Activated naive CD8-positive, alpha-beta T cell (primary cell): ENCODE results near the gene CSNK1D.

Experiments
- H3K27ac Mint-ChIP-seq: one replicate; pipeline ENCODE4 v1.8.0; 2021; ENCODE audit warnings: mixed read lengths
- H3K27me3 Mint-ChIP-seq: one replicate; pipeline ENCODE4 v1.8.0; 2021; ENCODE audit warnings: mixed read lengths
- H3K36me3 Mint-ChIP-seq: one replicate; pipeline ENCODE4 v1.8.0; 2021; ENCODE audit warnings: mixed read lengths
- H3K4me1 Mint-ChIP-seq: one replicate; pipeline ENCODE4 v1.8.0; 2021; ENCODE audit warnings: low read depth, mixed read lengths
- H3K4me3 Mint-ChIP-seq: one replicate; pipeline ENCODE4 v1.8.0; 2021; ENCODE audit warnings: mild to moderate bottlenecking, mixed read lengths
- H3K9me3 Mint-ChIP-seq: one replicate; pipeline ENCODE4 v1.8.0; 2021; ENCODE audit warnings: low read depth, mixed read lengths

The CSNK1D gene

DNA sequence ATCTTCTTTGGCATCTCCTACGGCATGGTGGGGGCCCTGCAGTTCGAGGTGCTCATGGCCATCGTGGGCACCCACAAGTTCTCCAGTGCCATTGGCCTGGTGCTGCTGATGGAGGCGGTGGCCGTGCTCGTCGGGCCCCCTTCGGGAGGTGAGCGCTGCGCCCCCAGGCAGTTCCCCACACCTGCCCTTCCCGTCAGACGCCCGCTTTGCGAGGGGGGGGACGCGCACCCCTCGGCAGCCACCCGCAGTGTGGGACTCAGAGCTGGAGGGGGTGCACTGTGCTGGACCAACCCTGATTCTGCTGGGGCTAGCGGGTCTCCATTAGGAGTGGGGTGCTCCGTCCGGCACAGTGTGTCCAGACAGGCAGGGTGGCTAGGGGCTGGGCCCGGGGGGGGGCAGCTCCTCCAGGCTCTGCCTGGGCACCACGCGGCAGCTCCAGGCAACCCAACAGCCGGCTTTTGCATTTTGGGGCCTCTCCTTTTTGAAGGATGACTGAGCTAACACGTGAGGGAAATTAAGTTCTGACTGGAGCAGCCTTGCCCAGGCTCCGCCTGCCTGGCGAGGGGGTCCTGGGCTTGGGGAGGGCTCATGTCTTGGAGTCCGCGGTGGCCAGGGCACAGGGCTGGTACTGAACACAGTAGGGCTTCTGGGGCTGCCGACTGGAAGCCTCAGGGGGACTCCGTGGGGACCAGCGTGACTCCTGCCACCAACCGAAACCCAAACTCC lies 35.6 kb downstream of the CSNK1D start:
- Mint-ChIP-seq H3K4me3 (peak overlapping the region; percentile 64), H3K9me3 (no peaks in the 10 kb centered on the region), H3K36me3 (no peaks in the 10 kb centered on the region), H3K27me3 (no peaks in the 10 kb centered on the region), H3K27ac (no peak overlapping the region), H3K4me1 (peaks cover 33% of the 10 kb centered on the region)

DNA sequence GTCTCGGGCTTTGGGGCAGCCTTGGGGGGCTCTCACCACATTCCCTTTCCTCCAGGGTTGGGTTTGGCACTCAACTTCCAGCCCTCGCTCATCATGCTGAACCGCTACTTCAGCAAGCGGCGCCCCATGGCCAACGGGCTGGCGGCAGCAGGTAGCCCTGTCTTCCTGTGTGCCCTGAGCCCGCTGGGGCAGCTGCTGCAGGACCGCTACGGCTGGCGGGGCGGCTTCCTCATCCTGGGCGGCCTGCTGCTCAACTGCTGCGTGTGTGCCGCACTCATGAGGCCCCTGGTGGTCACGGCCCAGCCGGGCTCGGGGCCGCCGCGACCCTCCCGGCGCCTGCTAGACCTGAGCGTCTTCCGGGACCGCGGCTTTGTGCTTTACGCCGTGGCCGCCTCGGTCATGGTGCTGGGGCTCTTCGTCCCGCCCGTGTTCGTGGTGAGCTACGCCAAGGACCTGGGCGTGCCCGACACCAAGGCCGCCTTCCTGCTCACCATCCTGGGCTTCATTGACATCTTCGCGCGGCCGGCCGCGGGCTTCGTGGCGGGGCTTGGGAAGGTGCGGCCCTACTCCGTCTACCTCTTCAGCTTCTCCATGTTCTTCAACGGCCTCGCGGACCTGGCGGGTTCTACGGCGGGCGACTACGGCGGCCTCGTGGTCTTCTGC lies 36.3 kb downstream of the CSNK1D start:
- H3K9me3 Mint-ChIP-seq: no peaks in the 10 kb centered on the region
- H3K4me1 Mint-ChIP-seq: peaks cover 29% of the 10 kb centered on the region
- no peaks in the 10 kb centered on the region for H3K36me3 Mint-ChIP-seq
- no peak overlapping the region for H3K27ac Mint-ChIP-seq
- H3K27me3 Mint-ChIP-seq: no peaks in the 10 kb centered on the region
- H3K4me3 Mint-ChIP-seq: no peak overlapping the region

DNA sequence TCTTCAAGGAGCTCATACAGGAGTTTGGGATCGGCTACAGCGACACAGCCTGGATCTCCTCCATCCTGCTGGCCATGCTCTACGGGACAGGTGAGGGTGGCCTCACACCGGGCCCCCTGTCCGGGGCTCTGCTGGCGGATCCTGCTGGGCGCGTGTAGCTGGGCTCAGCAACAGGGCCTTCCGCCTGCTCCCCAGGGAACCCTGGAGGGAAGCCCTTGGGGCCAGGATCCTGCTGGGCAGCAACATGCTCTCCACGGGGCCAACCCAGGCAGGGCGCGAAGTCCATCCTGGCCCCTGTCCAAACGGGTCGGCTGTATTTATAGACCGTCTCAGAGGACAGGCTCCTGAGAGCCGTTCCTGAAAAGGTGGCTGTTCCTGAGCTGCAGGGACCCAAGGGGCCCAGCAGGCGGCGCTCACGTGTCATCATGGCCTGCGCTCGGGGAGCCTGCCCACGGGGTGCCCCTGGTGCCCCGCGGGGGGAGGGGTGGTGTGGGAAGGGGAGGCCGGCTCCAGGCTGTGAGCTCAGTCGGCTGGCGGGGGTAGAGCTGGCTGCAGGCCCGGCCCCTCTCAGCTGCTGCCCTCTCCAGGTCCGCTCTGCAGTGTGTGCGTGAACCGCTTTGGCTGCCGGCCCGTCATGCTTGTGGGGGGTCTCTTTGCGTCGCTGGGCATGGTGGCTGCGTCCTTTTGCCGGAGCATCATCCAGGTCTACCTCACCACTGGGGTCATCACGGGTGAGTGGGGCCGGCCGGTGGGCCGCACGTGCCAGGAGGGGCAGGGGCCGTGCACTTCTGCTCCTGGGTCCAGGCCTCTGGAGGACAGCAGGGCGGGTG lies 37.1 kb downstream of the CSNK1D start:
- no peaks in the 10 kb centered on the region for H3K9me3 Mint-ChIP-seq
- no peaks in the 10 kb centered on the region for H3K36me3 Mint-ChIP-seq
- no peak overlapping the region for H3K27ac Mint-ChIP-seq
- H3K4me1 Mint-ChIP-seq: peaks cover 24% of the 10 kb centered on the region
- no peaks in the 10 kb centered on the region for H3K27me3 Mint-ChIP-seq
- H3K4me3 Mint-ChIP-seq: no peak overlapping the region

DNA sequence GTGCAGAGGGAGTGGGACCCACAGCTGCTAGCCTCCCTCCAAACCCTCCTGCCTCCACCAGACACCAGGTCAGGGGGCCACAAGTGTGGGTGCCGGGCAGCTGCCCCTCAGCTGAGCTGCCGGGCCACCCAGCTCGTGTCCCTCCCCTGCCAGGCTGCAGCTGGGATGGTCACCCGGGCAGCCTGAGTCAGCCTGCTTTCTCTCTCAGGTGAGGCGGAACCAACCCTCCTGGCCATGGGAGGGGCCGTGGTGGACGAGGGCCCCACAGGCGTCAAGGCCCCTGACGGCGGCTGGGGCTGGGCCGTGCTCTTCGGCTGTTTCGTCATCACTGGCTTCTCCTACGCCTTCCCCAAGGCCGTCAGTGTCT lies 37.7 kb downstream of the CSNK1D start:
- Mint-ChIP-seq H3K9me3 (no peaks in the 10 kb centered on the region), H3K27me3 (no peaks in the 10 kb centered on the region), H3K4me1 (peaks cover 21% of the 10 kb centered on the region), H3K27ac (no peak overlapping the region), H3K4me3 (no peak overlapping the region), H3K36me3 (no peaks in the 10 kb centered on the region)

DNA sequence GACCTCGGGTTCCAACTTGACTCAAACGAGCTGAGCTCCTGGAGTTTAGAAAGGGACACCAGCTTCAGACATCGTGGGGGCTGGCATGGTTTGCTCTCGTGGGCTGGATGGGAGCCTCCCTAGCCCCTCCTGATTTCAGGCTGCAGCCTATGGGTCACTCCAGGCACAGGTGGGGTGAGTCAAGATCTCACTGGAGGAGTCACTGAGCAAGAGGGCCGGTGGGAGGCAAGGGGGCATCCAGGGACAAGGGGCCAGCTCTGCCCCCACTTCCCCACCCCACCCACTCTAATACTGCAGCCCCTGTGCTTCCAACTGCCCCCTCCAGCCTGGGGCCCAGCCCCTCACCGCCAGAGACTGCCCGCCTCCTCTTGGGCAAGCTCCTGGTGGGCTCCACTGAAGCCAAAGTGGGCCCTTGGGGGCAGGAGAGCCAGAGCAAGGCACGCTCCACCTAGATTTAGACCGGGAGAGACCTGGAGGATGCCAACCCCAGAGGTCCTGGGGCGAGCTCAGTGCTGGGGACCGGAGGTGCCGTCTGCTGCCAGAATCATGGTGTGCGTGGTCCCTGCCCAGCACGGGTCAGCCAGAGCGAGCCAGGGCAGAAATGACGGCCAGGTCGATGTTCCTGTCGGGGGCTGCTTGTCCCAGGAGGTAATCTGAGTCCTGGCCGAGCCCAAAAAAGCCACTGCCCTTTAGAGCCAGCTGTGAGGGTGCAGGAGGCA lies 38.3 kb downstream of the CSNK1D start:
- no peak overlapping the region for H3K4me3 Mint-ChIP-seq
- H3K4me1 Mint-ChIP-seq: peaks cover 17% of the 10 kb centered on the region
- H3K36me3 Mint-ChIP-seq: no peaks in the 10 kb centered on the region
- H3K27me3 Mint-ChIP-seq: no peaks in the 10 kb centered on the region
- H3K27ac Mint-ChIP-seq: no peak overlapping the region
- no peaks in the 10 kb centered on the region for H3K9me3 Mint-ChIP-seq

DNA sequence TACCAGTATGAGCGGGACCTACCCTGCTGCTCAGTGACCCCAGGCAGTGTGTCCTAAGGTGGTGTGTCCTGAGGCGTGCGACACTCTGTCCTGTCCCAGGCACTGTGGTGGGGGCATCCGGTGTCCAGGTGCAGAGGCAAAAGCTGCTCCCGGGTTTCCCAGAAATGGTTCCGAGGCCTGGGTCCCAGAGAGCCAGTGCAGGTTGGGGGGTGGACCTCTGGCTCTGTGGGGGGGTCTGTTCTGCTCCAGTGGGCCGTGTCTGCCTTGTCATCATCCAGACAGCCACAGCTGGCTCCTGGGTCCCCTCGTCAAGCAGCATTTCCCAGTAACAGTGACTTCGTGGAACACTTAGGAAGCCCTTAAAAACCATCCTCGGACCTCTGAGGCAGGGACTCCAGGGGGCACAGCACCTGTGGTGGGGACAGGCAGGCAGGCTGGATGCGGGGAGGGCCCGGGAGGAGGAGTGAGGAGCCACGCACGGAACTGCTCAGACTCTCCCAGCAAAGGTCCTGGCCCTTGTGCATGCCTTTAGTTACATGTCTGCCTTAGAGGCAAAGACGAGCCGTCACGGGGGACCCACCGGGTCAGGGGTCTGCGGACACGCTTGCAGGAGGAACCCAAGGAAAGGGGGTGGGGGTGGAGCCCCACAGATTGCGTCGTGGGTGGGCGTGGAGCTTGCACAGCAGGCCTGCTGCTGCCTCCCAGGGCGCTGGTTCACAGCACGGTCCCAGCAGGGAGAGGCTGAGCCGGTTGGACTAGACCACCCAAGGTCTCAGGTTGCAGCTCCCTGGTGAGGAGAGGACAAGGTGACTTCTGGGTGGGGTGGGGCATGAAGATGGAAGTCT lies 39.1 kb downstream of the CSNK1D start:
- Mint-ChIP-seq H3K36me3 (no peaks in the 10 kb centered on the region), H3K27me3 (no peaks in the 10 kb centered on the region), H3K9me3 (no peaks in the 10 kb centered on the region), H3K4me1 (peaks cover 19% of the 10 kb centered on the region), H3K4me3 (no peak overlapping the region), H3K27ac (no peak overlapping the region)

DNA sequence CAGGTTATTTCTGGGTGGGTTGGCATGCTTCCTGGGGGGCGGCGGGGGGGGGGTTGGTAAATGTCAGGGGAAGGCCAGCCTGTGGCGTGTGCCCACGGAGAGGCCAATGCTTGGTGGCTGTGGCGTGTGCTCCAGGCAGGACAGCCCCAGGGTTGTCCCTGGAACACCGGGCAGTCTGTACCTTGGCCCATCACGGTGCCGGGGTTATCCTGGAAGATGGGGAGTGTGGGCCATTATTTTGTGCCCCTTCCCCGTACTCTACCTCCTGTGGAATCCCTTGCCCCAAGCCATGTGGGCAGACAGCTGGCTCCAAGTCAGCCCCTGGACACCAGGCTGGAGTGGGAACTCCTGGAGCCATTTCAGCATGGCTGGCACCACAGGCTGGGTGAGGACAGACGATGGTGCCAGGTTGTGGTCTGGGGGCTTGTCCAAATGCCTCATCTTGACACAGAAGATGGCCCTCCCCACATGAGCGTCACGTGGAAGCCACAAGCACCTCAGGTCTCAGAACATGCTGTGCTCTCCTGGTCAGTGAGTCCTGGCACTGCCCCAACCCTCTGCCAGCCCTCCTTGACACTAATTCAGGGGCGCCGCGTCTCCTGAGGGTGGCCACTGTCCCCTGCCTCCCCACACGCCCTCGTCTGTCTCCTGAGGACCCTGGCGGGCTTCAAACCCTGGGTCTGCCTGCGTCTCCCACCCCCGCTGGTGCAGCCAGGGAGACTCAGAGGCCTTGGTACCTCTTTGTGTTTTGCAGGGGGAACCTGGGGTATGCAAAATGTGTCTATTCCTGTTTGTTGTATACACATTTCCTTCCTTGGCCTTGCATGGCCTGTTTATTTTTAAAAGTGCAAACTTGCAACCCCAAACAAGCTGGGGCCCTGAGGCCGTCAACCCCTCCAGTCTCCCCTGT lies 40.4 kb downstream of the CSNK1D start:
- H3K4me1 Mint-ChIP-seq: peaks cover 10% of the 10 kb centered on the region
- H3K9me3 Mint-ChIP-seq: no peaks in the 10 kb centered on the region
- H3K36me3 Mint-ChIP-seq: no peaks in the 10 kb centered on the region
- H3K4me3 Mint-ChIP-seq: no peak overlapping the region
- H3K27ac Mint-ChIP-seq: no peak overlapping the region
- no peaks in the 10 kb centered on the region for H3K27me3 Mint-ChIP-seq

DNA sequence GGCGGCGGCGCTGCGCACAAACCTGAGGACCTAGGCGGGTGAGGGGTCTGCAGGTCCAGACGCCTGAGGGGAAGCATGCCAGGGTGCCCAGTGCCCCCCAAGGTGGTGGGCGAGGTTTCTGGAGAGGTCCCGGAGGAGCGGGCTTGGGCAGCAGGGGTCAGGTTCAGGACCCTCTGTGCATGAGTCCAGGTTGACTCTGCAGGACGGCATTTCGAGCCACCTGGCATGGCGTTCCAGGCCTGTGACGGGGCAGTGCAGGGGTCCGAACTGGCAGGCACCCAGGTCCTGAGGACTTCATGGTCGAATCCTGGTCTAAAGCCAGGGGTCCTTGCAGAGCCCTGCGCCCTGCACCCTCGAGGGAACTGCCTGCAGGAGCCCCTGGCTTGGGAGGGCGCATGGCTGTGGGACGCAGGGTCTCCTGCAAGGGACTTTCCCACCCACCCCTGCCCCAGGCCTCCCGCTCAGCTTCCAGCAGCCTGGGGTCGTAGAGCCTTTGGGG lies 41.1 kb downstream of the CSNK1D start:
- Mint-ChIP-seq H3K27ac (no peak overlapping the region), H3K27me3 (no peaks in the 10 kb centered on the region), H3K4me1 (peaks cover 7% of the 10 kb centered on the region), H3K36me3 (no peaks in the 10 kb centered on the region), H3K4me3 (no peak overlapping the region), H3K9me3 (no peaks in the 10 kb centered on the region)

DNA sequence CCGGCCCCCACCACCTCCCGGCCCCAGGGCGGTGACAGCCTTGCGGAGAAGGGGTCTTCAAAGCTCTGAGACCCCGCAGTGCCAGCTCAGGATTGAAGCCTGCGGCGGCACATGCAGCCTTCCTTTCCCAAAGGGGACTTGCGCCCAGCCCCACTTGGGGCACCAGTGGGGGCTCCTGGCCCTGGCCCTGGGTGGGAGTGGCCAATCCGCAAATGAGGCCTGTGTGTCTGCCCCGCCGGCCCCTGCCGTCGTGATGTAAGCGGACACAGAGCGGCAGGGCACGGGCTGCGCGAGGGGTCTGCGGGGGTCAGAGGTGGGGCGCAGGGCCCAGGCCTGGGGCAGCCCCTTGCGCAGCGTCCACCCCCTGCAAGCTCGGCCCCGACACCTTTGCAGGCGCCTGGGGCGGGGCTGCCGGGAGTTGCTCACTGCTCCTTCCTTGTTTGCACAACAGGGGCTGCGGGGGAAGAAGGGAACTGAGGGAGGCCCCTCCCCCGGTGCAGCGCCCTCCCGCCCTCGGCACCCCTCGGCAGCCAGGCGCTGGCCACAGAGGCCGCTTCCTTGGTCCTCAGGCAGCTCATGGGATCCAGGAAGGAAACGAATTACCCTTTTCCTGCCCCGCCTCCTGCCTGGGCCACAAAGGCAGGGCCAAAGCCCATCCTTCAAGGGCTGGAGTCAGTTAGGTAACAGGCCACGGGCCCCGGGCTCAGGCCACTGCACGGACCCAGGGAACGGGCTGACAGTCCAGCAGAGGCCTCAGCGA lies 41.8 kb downstream of the CSNK1D start:
- H3K27ac Mint-ChIP-seq: no peak overlapping the region

DNA sequence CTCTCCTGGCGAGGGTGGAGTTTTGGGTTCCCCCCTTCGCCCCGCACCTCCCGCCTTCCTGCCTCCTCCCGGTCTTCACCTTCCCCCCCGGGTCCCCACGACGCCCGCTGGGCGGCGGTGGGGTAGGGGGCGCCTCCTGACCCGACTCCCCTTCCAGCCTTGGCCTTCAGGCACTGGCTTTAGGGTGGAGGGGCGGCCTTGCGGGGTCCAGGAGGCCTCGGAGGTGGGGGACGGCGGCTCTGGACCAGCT lies 42.3 kb downstream of the CSNK1D start:
- H3K9me3 Mint-ChIP-seq: no peaks in the 10 kb centered on the region
- peaks cover 6% of the 10 kb centered on the region for H3K4me1 Mint-ChIP-seq
- H3K4me3 Mint-ChIP-seq: no peak overlapping the region
- no peaks in the 10 kb centered on the region for H3K27me3 Mint-ChIP-seq
- no peak overlapping the region for H3K27ac Mint-ChIP-seq
- H3K36me3 Mint-ChIP-seq: no peaks in the 10 kb centered on the region

More for the DNA sequence above, 41.8 kb downstream of the CSNK1D start:
- Mint-ChIP-seq H3K27me3 (no peaks in the 10 kb centered on the region), H3K9me3 (no peaks in the 10 kb centered on the region), H3K36me3 (no peaks in the 10 kb centered on the region), H3K4me3 (no peak overlapping the region), H3K4me1 (peaks cover 7% of the 10 kb centered on the region)

DNA sequence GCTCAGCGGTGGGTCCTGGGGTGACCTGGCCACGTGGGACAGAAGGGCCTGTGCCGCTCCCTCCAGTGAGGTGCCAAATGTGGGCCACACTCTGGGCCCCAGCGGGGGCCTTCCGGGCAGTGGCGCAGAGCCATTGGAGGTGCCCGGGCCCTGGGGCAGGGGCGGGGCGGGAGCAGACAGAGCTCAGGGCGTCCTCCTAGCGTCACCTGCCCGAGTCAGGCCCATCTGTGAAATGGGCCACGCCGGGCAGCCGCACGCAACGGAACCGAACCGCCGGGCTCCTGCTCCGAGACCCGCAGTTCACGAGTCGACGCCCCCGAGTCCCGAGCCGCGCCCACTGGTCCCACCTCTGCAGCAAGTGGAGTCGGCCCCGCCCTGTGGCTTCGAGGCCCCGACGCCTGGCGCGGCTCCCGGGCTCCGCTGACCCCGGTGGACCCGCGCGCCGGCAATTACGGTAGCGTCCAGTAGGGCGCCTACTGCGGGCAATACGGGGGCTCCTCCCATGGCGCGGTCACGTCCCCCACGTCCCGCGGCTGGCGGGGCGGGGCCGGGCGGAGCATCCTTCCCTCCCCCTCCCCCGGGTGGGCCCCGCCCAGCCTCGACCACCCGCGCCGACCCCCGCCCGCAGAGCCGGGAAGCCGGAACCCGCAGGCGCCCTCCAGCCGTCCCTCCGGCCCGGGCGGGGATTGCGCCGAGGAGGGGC lies 42.7 kb downstream of the CSNK1D start:
- Mint-ChIP-seq H3K9me3 (no peaks in the 10 kb centered on the region), H3K4me3 (peak overlapping the region; percentile 75), H3K36me3 (no peaks in the 10 kb centered on the region), H3K27ac (no peak overlapping the region), H3K4me1 (peaks cover 5% of the 10 kb centered on the region), H3K27me3 (no peaks in the 10 kb centered on the region)

DNA sequence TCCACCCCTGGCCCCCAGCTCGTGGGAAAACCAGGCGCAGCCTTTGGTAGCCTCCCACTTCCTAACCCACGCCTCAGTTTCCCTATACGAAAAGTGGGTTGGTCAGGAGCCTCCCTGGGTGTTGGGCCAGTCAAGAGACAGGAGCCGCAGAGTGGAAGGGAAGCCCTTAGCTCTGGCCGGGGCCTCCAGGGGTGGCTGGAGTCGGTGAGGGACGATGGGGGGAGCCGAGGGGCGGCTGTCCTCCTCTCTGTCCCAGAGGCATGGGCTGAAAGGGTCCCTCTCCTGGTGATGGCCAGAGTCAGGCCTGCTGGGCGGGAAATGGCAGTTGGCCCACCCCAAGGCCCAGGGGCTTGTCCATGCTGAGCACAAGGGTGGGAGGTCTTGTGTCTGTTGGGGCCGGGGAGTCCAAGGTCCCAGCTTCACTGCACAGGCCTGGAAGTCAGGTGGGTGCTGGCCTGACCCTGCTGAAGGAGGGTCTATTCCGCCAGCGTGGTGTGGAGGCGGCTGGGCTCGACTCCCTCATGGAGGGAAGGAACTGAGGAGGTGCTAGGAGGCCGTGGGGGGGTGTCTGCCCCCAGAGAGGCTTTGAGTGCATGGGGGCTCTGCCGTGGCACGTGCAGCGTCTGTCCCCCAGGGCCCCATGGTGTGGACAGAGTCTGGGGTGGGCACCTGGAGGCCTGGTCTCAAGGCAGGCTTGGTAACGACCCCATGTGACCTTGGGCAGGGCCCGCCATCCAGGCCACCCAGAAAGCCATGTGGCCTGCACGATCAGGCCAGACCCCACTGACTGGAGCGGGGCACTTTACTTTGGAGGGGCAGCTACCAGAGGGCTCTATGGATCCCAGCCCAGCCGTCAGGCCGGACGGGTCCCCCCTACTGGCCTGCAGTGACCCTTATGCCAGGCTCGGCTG lies 43.5 kb downstream of the CSNK1D start:
- Mint-ChIP-seq H3K4me3 (peak overlapping the region; percentile 75), H3K27me3 (no peaks in the 10 kb centered on the region), H3K27ac (peak overlapping the region; percentile 73), H3K36me3 (no peaks in the 10 kb centered on the region), H3K4me1 (peaks cover 5% of the 10 kb centered on the region), H3K9me3 (no peaks in the 10 kb centered on the region)
